ENCODE measurements around the gene EFNB2.

EFNB2 gene

GRCh38 chr13:106505295-106505694 is 30.2 kb downstream of the EFNB2 start:
- no peak overlapping the region for H3K27ac ChIP-seq
- no peak for TF ChIP-seq CTCF (conservative IDR thresholded peaks at IDR 0.05)

GRCh38 chr13:106503730-106504453 is 31.6 kb downstream of the EFNB2 start:
- no peak for TF ChIP-seq CTCF (conservative IDR thresholded peaks at IDR 0.05)
- no peak overlapping the region for H3K27ac ChIP-seq

GRCh38 chr13:106503272-106503671 is 32.2 kb downstream of the EFNB2 start:
- no peak overlapping the region for H3K27ac ChIP-seq
- TF ChIP-seq CTCF (conservative IDR thresholded peaks at IDR 0.05): no peak

DNA sequence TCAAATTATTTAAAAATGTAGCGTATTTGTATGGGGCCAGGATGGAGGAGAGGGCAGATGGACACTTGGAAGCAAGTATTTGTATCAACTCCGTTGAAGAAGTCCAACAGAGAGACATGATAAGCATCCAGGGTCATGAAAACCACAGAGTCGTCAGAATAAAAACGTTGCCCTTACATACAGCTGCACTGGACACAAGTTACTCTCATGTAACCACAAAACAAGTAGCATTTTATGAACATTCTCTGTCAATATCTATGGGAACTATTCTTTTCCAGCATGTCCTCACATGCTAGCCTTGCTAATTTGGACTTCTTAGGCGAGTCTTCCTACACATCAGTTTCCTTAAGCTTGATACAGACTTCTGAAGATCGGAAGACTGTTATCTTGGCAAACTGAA is 35.0 kb downstream of the EFNB2 start:
- no peak for TF ChIP-seq CTCF (conservative IDR thresholded peaks at IDR 0.05)
- no peak overlapping the region for H3K27ac ChIP-seq

DNA sequence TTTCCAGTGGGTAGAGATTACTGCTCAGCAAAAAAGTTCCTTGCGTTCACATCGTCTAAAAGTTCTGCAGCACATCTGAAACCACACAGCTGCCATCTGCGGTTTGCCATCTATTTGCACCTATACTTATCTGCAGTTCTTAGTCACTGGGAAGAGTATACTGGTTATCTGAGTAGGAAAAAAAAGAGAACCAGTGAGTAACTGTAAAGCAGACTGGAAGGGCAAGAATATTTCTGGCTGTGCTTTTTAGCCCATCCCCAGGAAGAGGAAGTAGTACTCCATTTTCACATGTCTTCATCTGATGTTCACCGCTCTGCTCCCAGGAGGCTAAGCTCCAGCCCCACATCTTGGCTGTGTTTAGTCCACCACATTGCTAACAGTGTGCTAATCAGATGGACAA is 35.6 kb downstream of the EFNB2 start:
- no peak for TF ChIP-seq CTCF (conservative IDR thresholded peaks at IDR 0.05)
- H3K27ac ChIP-seq: no peak overlapping the region

DNA sequence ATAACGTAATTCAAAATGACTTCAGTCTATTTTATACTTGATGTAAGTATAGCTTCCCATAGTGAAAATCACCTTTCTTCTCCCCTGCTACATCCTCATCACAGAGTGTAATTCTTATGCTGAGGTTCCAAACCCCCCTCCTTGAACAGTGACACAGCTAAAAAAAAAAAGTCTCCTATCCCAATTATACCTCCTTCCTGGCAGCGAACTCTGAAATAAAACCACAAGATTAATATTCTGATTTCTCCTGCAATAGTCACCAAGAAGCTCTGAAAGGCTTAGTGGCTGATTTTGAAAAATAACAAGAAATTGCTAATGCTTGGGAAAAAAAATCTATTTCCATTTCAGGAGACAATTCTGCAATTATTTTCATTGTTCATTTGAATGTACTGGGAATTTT is 36.3 kb downstream of the EFNB2 start:
- H3K27ac ChIP-seq: no peak overlapping the region
- no peak for TF ChIP-seq CTCF (conservative IDR thresholded peaks at IDR 0.05)

- TF ChIP-seq CTCF (conservative IDR thresholded peaks at IDR 0.05): no peak
- no peak overlapping the region for H3K27ac ChIP-seq
Observed at GRCh38 chr13:106498571-106498970, 36.9 kb downstream of the EFNB2 start.
